ENCODE measurements around the gene GIT2. TPM values are rescaled to one million over a fixed set of nuclear protein-coding genes. Genes with fewer than 3 reads are reported as not detected.
A peak's percentile ranks its signal among the peaks of the same experiment; 100 is the strongest.

Gene GIT2
- total and polyA plus RNA-seq, 2 experiments from 2014 or later, result 26.4 to 42.1 TPM

DNA sequence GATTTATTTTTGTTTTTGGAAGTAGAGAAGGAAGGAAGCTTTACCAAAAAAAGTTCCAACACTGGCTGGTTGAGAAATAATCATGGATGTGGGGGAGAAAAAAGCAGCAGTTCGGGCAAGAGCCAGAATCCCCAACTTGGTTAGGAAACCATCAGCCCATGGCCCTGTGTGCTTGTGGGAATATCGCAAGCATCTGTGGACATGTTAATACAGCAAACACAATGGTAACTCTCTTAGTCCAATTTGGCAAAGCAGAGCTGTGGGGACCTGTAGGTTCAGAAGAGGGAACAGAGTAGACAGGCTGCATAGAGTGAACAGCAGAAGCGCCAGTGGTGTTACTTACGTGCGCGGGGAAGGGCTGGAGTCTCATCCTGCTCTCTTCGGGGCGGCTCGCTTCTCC lies 49.3 kb downstream of the GIT2 start:
- H3K27me3 ChIP-seq (replicated peaks; ENCODE audit: insufficient read depth), result no peaks in the 10 kb centered on the region
- H3K4me2 ChIP-seq (ENCODE audit: unreplicated experiment), result no peak overlapping the region
- DNase-seq, result no peak
- WGBS, 2 experiments (ENCODE audit: low coverage in 1 of 2, low lambda C conversion rate in 2 of 2, missing lambda C conversion rate in 2 of 2), result 96 to 97% methylated on average over 9 of the region's 9 CpGs
- H3F3A ChIP-seq (ENCODE audit: insufficient read depth), result peaks cover 45% of the 10 kb centered on the region
- peaks cover 53% of the 10 kb centered on the region for H3K4me1 ChIP-seq (ENCODE audit: insufficient read depth)
- 0 out of 2 replicates have a peak, but pooled peaks cover 7% of the 10 kb centered on the region for H3K79me2 ChIP-seq (ENCODE audit: insufficient read depth)
- no peaks in the 10 kb centered on the region for H3K9me3 ChIP-seq (ENCODE audit: low read depth)
- no peaks in the 10 kb centered on the region for H3K9me2 ChIP-seq (ENCODE audit: insufficient read depth)
- no peak overlapping the region for H3K4me3 ChIP-seq
- in situ Hi-C loops (cut with MboI), result no loop called here
- no peaks in the 10 kb centered on the region for H4K20me1 ChIP-seq (ENCODE audit: insufficient read depth)
- no peak for TF ChIP-seq EZH2 (IDR thresholded peaks at IDR 0.05; ENCODE audit: insufficient read depth, poor library complexity, severe bottlenecking)
- no peak for TF ChIP-seq EZH2phosphoT487 (IDR thresholded peaks at IDR 0.05; ENCODE audit: insufficient read depth, low read depth)
- H3K27ac ChIP-seq, result peak overlapping the region; percentile 72
- H3K36me3 ChIP-seq (ENCODE audit: low read depth), result peaks cover 31% of the 10 kb centered on the region
- 0 out of 2 replicates have a peak overlapping the region, but pooled peaks have one; percentile 15 for H3K9ac ChIP-seq
- H2AFZ ChIP-seq, result no peak overlapping the region

DNA sequence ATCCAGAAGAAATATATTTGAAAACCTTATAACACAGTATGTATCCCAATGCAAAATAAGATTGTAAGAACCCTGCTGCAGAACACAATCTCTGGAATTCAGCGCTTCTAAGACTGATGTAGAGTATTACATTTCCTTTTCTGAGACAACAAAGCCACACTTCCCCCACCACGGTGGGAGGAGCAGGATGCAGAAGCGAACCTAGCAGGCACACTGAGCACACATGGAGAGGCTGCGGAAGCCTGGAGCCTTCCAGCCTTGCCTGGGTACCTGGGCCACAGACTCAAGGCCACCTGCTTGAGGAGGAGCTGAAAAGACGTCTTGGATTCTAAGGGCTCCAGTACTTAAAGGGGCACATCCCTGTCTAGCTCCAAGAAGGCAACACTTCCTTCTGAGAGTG lies 49.7 kb downstream of the GIT2 start:
- Histone ChIP-seq H3K4me2 (ENCODE audit: unreplicated experiment) (no peak overlapping the region), H3K9ac (no peak overlapping the region), H3K27ac (no peak overlapping the region), H3K79me2 (ENCODE audit: insufficient read depth) (0 out of 2 replicates have a peak, but pooled peaks cover 7% of the 10 kb centered on the region), H3F3A (ENCODE audit: insufficient read depth) (peaks cover 41% of the 10 kb centered on the region), H3K36me3 (ENCODE audit: low read depth) (peaks cover 31% of the 10 kb centered on the region), H3K4me3 (no peak overlapping the region), H3K9me2 (ENCODE audit: insufficient read depth) (no peaks in the 10 kb centered on the region), H3K4me1 (ENCODE audit: insufficient read depth) (peaks cover 49% of the 10 kb centered on the region), H3K9me3 (ENCODE audit: low read depth) (no peaks in the 10 kb centered on the region), H2AFZ (no peak overlapping the region), H3K27me3 (replicated peaks; ENCODE audit: insufficient read depth) (no peaks in the 10 kb centered on the region), H4K20me1 (ENCODE audit: insufficient read depth) (no peaks in the 10 kb centered on the region)
- TF ChIP-seq EZH2phosphoT487 (IDR thresholded peaks at IDR 0.05; ENCODE audit: insufficient read depth, low read depth) (no peak), EZH2 (IDR thresholded peaks at IDR 0.05; ENCODE audit: insufficient read depth, poor library complexity, severe bottlenecking) (no peak)
- in situ Hi-C loops (cut with MboI), result no loop called here
- no peak for DNase-seq
- 78 to 80% methylated on average over 5 of the region's 5 CpGs for WGBS, 2 experiments (ENCODE audit: low coverage in 1 of 2, low lambda C conversion rate in 2 of 2, missing lambda C conversion rate in 2 of 2)

DNA sequence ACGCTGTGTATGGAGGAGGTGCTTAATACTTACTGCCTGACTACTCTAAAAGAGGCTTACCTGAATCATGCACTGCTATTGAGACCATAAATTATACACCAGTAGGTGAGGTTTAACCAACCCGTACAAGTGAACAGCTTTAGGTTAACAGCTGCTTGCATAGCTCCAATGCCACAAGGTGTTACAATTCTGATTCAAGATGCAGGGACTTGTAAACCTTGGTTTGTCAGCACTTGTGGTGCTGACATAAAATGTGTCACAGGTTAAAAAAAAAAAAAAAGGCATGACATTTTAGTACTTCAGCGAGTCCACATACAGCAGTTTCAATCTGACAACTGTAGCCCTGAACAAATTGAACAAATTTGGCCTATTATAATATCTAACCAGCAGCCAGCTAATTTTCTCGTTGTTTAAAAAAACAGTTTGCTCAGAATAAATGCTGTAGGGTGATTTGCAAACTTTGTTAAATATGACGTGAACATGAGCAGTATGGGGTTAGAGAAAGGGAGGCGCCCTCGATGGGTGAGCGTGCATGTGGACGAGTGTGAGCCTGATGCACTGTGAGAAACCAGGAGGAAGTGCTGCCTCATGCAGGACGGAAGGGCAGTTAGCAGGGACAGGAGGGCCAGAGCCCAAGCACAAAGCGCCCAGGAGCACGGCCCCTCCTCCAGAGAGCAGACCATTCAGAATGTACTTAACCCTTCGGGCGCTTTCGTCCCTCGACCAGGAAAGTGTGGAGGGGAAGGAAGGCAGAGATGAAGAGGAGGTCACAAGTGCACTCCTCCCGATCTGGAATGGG lies 51.4 kb downstream of the GIT2 start:
- Histone ChIP-seq H3K9me3 (ENCODE audit: low read depth) (no peaks in the 10 kb centered on the region), H3K9ac (no peak overlapping the region), H3K9me2 (ENCODE audit: insufficient read depth) (no peaks in the 10 kb centered on the region), H3K27me3 (replicated peaks; ENCODE audit: insufficient read depth) (no peaks in the 10 kb centered on the region), H3K4me1 (ENCODE audit: insufficient read depth) (peaks cover 32% of the 10 kb centered on the region), H3K4me3 (no peak overlapping the region), H3K79me2 (ENCODE audit: insufficient read depth) (0 out of 2 replicates have a peak, but pooled peaks cover 7% of the 10 kb centered on the region), H3K4me2 (ENCODE audit: unreplicated experiment) (no peak overlapping the region), H3K36me3 (ENCODE audit: low read depth) (peaks cover 22% of the 10 kb centered on the region), H3K27ac (no peak overlapping the region), H4K20me1 (ENCODE audit: insufficient read depth) (no peaks in the 10 kb centered on the region), H2AFZ (no peak overlapping the region), H3F3A (ENCODE audit: insufficient read depth) (peaks cover 26% of the 10 kb centered on the region)
- DNase-seq, result no peak
- TF ChIP-seq EZH2phosphoT487 (IDR thresholded peaks at IDR 0.05; ENCODE audit: insufficient read depth, low read depth), result no peak
- no peak for TF ChIP-seq EZH2 (IDR thresholded peaks at IDR 0.05; ENCODE audit: insufficient read depth, poor library complexity, severe bottlenecking)
- in situ Hi-C loops (cut with MboI), result no loop called here
- 79 to 81% methylated on average over 17 of the region's 17 CpGs for WGBS, 2 experiments (ENCODE audit: low coverage in 1 of 2, low lambda C conversion rate in 2 of 2, missing lambda C conversion rate in 2 of 2)

DNA sequence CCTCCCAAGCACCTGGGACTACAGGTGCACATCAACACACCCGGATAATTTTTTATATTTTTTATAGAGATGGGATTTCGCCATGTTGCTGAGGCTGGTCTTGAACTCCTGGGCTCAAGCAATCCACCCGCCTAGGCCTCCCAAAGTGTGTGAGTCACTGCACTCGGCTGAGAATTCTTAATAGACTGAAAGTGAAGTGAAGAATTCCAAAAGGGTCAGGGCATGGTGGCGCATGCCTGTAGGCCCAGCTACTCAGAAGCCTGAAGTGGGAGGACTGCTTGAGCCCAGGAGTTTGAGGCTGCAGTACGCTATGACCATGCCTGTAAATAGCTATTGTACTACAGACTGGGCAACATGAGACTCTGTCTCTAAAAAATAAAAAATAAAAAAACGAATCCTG lies 52.4 kb downstream of the GIT2 start:
- Histone ChIP-seq H3K9me2 (ENCODE audit: insufficient read depth) (no peaks in the 10 kb centered on the region), H3K4me1 (ENCODE audit: insufficient read depth) (peaks cover 23% of the 10 kb centered on the region), H3K27me3 (replicated peaks; ENCODE audit: insufficient read depth) (no peaks in the 10 kb centered on the region), H3K79me2 (ENCODE audit: insufficient read depth) (0 out of 2 replicates have a peak, but pooled peaks cover 7% of the 10 kb centered on the region), H3K27ac (no peak overlapping the region), H3K9ac (no peak overlapping the region), H3K4me2 (ENCODE audit: unreplicated experiment) (no peak overlapping the region), H3F3A (ENCODE audit: insufficient read depth) (peaks cover 17% of the 10 kb centered on the region), H2AFZ (no peak overlapping the region), H4K20me1 (ENCODE audit: insufficient read depth) (no peaks in the 10 kb centered on the region), H3K4me3 (no peak overlapping the region), H3K9me3 (ENCODE audit: low read depth) (no peaks in the 10 kb centered on the region), H3K36me3 (ENCODE audit: low read depth) (peaks cover 24% of the 10 kb centered on the region)
- in situ Hi-C loops (cut with MboI), result no loop called here
- DNase-seq, result no peak
- 94% methylated on average over 7 of the region's 7 CpGs for WGBS, 2 experiments (ENCODE audit: low coverage in 1 of 2, low lambda C conversion rate in 2 of 2, missing lambda C conversion rate in 2 of 2)
- TF ChIP-seq EZH2phosphoT487 (IDR thresholded peaks at IDR 0.05; ENCODE audit: insufficient read depth, low read depth) (no peak), EZH2 (IDR thresholded peaks at IDR 0.05; ENCODE audit: insufficient read depth, poor library complexity, severe bottlenecking) (no peak)
